H1 (cell line): ENCODE measurements around the gene CDKN1A. TPM values are rescaled to one million over a fixed set of nuclear protein-coding genes. Genes with fewer than 3 reads are reported as not detected.

Experiments used
- ATF2 ChIP-seq: IDR thresholded peaks from 2 replicates; pipeline ENCODE4 v1.6.1; 2012; ENCODE audit warnings: low read length, inconsistent platforms
- BRCA1 ChIP-seq: IDR thresholded peaks from 2 replicates; pipeline ENCODE4 v1.6.1; 2012; ENCODE audit warnings: low read depth, low read length, improper control_type of control experiment
- CBX5 ChIP-seq: fragments of 300-800, 300-1000 bp; sonication (generic); IDR thresholded peaks from 2 replicates; pipeline ENCODE4 v1.7.1; 2016; ENCODE audit warnings: antibody characterized with exemption, low read length, low read depth
- CBX8 ChIP-seq: fragments of 300-800, 300-1000 bp; sonication (generic); IDR thresholded peaks from 2 replicates; pipeline ENCODE4 v1.7.1; 2016; ENCODE audit warnings: low read depth, low read length, borderline replicate concordance
- CHD7 ChIP-seq: fragments of 300-600 bp; sonication (generic); IDR thresholded peaks from 2 replicates; pipeline ENCODE4 v1.7.1; 2012; ENCODE audit warnings: low read length, moderate library complexity, mild to moderate bottlenecking, inconsistent platforms; ENCODE audit not compliant: insufficient replicate concordance
- GABPA ChIP-seq: IDR thresholded peaks from 2 replicates; pipeline ENCODE4 v1.6.1; 2011; ENCODE audit warnings: mild to moderate bottlenecking, low read length, moderate library complexity, borderline replicate concordance; ENCODE audit not compliant: insufficient read depth
- PHF8 ChIP-seq: fragments of 200-600 bp; sonication (generic); conservative IDR thresholded peaks from 2 replicates; pipeline ENCODE4 v1.7.1; 2012; ENCODE audit warnings: low read depth, mild to moderate bottlenecking, inconsistent platforms, low read length, moderate library complexity
- POLR2AphosphoS5 ChIP-seq: IDR thresholded peaks from 2 replicates; pipeline ENCODE4 v1.6.1; 2011; ENCODE audit warnings: low read depth, low read length
- RNF2 ChIP-seq: fragments of 200-900, 300-1000 bp; sonication (generic); IDR thresholded peaks from 2 replicates; pipeline ENCODE4 v1.7.1; 2016; ENCODE audit warnings: borderline replicate concordance, low read depth, mild to moderate bottlenecking, antibody characterized with exemption, low read length; ENCODE audit not compliant: poor library complexity, severe bottlenecking; ENCODE audit errors: missing control alignments
- SIX5 ChIP-seq: IDR thresholded peaks from 2 replicates; pipeline ENCODE4 v1.6.1; 2011; ENCODE audit warnings: mild to moderate bottlenecking, low read depth, low read length
- polyA plus RNA-seq, 7 experiments: library from polyadenylated mRNA; depleted of rRNA in 3 of 7; stranded (reverse) in 5 of 7; unstranded in 2 of 7; fragments of >200 nt in 5 of 7; fragments of 200-250 nt in 2 of 7; gene quantifications; 1 replicate in 5 of 7; 2 replicates in 1 of 7; 4 replicates in 1 of 7; pipeline versions ENCODE4 v1.2.1 to v1.2.3, GENCODE V29; 2011 to 2013; ENCODE audit warnings: missing spikeins in 2 of 7, mixed read lengths in 2 of 7
- total RNA-seq: library from RNA; stranded (reverse); fragmentation: NEBNext Ultra II Directional; extraction: Animal tissue kit (Norgen Biotek cat#: 25700); gene quantifications from 2 replicates; pipeline ENCODE4 v1.2.1, GENCODE V29; 2021

Gene CDKN1A
- total and polyA plus RNA-seq, 2 of the 8 experiments (the other 6 are each of a cell fraction or from before 2014, with no cell fraction given) = 15.2 to 36.0 TPM

- TF ChIP-seq CHD7 (no peak), PHF8 (no peak), POLR2AphosphoS5 (no peak), CBX5 (no peak), BRCA1 (no peak), GABPA (no peak), ATF2 (no peak), CBX8 (no peak), SIX5 (no peak), RNF2 (no peak)
Measured at GRCh38 chr6:36673882-36674281, 4.6 kb upstream of the CDKN1A start (continued).
